GM23338 (cell line): ENCODE results near the gene RNF11.

Source experiments
- CREB1 ChIP-seq: fragments of 250-450 bp; sonication (Bioruptor Pico); IDR thresholded peaks from 2 replicates; pipeline ENCODE4 v1.5.0; 2020; ENCODE audit warnings: low read depth, mild to moderate bottlenecking, moderate library complexity
- CTCF ChIP-seq, 2 experiments: fragments of 200-600 bp in 1 of 2; sonication (generic) in 1 of 2; conservative IDR thresholded peaks; 2 replicates each; pipeline versions ENCODE4 v1.5.1 to v1.6.1; 2016 to 2017; ENCODE audit warnings: antibody characterized with exemption in 2 of 2, low read depth in 2 of 2, mild to moderate bottlenecking in 2 of 2, moderate library complexity in 1 of 2
- ETS1 ChIP-seq: IDR thresholded peaks from 2 replicates; pipeline ENCODE4 v1.6.1; 2016; ENCODE audit warnings: antibody characterized with exemption
- EZH2 ChIP-seq: fragments of 200-600 bp; sonication (generic); IDR thresholded peaks from one replicate; pipeline ENCODE4 v1.8.0; 2017; ENCODE audit warnings: antibody characterized with exemption, mild to moderate bottlenecking, low read depth; ENCODE audit not compliant: unreplicated experiment
- EZH2phosphoT487 ChIP-seq: fragments of 200-600 bp; sonication (generic); IDR thresholded peaks from one replicate; pipeline ENCODE4 v1.8.1; 2018; ENCODE audit warnings: antibody characterized with exemption; ENCODE audit not compliant: unreplicated experiment
- POLR2AphosphoS5 ChIP-seq: IDR thresholded peaks from 2 replicates; pipeline ENCODE4 v1.6.1; 2016; ENCODE audit warnings: antibody characterized with exemption, low read depth
- REST ChIP-seq: IDR thresholded peaks from one replicate; pipeline ENCODE4 v1.6.1; 2018; ENCODE audit warnings: antibody characterized with exemption; ENCODE audit not compliant: unreplicated experiment
- STAT1 ChIP-seq: IDR thresholded peaks from one replicate; pipeline ENCODE4 v1.6.1; 2016; ENCODE audit warnings: antibody characterized with exemption; ENCODE audit not compliant: unreplicated experiment
- ZNF114 ChIP-seq: fragments of 250-450 bp; sonication (Bioruptor Pico); IDR thresholded peaks from 2 replicates; pipeline ENCODE4 v1.5.0; 2020; ENCODE audit warnings: mild to moderate bottlenecking, moderate library complexity
- ZNF331 ChIP-seq: fragments of 250-450 bp; sonication (Bioruptor Pico); IDR thresholded peaks from 2 replicates; pipeline ENCODE4 v1.5.0; 2020; ENCODE audit warnings: low read depth, mild to moderate bottlenecking, moderate library complexity
- ZNF462 ChIP-seq: fragments of 250-450 bp; sonication (Bioruptor Pico); IDR thresholded peaks from 2 replicates; pipeline ENCODE4 v1.5.0; 2020; ENCODE audit warnings: mild to moderate bottlenecking, moderate library complexity

- TF ChIP-seq CTCF (conservative IDR thresholded peaks at IDR 0.05; ENCODE audit: low read depth in 2 of 2) (no peak), POLR2AphosphoS5 (no peak), EZH2 (no peak), CREB1 (no peak), REST (no peak), ZNF114 (no peak), EZH2phosphoT487 (no peak), ETS1 (no peak), ZNF331 (CRISPR knock-in tag) (no peak), STAT1 (no peak), ZNF462 (CRISPR knock-in tag) (no peak)
Measured at GRCh38 chr1:51274676-51275075, 38.6 kb downstream of the RNF11 start.
